GM10248 (cell line): Measurements from ENCODE around the gene USP49.

ENCODE experiments used
- CTCF ChIA-PET: fragments of 300-600 bp; sonication (Branson Sonifier 250); formaldehyde crosslinking; extraction: SDS; loops from one replicate; lab custom pipeline; 2021; ENCODE audit warnings: antibody characterized with exemption; lab: Yijun Ruan, JAX
- POLR2A ChIA-PET: fragments of 350-650 bp; sonication (Branson Sonifier 250); formaldehyde crosslinking; extraction: SDS; loops from one replicate; lab custom pipeline; 2020; ENCODE audit warnings: antibody characterized with exemption; lab: Yijun Ruan, JAX
- DNase-seq: peaks from one replicate; pipeline ENCODE4 v3.0.0; 2012; ENCODE audit errors: extremely low spot score
- TF ChIP-seq, protein P1 (sequence below): IDR thresholded peaks from 2 replicates; pipeline ENCODE4 v1.5.1; 2012; ENCODE audit warnings: mild to moderate bottlenecking, low read depth; ENCODE audit errors: extremely low read depth, missing control alignments, control extremely low read depth

Gene USP49

DNA sequence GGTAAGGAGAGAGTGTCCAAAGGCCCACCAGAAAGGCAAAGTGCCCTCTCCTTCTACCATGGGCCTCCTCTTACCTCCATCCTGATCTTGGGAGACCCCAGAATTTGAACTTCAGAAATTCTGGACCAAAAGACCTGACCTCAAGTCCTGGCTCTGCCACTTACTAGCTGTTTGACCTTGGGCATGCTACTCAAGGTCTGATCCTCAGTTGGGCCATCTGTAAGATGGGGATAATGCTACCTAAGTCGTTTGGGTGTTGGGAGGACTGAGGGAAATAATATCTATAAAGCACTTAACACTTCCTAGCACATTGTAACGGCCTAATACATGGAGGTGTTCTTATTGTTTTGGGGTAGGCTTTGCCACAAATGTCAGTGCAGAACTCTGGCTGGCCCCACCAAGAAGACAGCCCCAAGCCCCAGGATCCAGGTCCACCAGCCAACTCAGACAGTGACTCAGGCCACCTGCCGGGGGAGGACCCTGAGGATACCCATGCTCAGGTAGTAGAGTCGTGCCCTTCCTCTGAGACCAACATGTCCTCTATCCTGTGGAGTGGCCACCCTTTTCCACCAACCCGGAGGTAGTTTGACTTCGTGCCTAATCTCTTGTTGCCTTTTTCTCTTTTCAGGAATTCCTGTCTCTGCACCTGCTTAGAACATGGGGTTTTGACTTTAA lies 111.9 kb downstream of the USP49 start:
- POLR2A ChIA-PET, result no interaction called here
- no peak for DNase-seq
- CTCF ChIA-PET, result interaction anchor here (0.7 to 11.1 kb wide), 6 partner anchors 7 to 415 kb away, joined by 3 to 253 read pairs (median 12); partner anchors contain the start of genes BYSL, MED20 and TAF8

DNA sequence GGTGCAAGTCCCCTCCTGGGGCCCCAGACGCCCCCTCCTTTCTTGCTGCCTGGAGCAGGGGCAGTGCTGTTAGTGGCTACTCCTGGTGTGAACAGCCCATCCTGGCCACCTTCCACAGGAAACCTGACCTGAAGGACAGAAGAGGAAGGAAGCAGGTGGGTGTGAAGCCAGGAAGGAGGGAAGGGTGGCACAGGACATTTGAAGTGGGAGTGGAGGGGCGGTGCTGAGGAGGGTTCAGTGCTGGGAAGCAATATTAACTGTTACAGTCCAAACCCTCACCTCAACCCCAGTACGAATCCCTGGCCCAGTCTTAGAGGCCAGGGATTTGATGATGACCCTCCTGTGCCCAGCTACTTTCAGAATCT lies 113.8 kb downstream of the USP49 start:
- ChIA-PET CTCF (interaction anchor here (0.7 to 11.1 kb wide), 5 partner anchors 23 to 264 kb away, joined by 3 to 253 read pairs (median 3); partner anchors contain the start of genes BYSL, MED20 and TAF8), POLR2A (no interaction called here)
- TF ChIP-seq, protein P1, sequence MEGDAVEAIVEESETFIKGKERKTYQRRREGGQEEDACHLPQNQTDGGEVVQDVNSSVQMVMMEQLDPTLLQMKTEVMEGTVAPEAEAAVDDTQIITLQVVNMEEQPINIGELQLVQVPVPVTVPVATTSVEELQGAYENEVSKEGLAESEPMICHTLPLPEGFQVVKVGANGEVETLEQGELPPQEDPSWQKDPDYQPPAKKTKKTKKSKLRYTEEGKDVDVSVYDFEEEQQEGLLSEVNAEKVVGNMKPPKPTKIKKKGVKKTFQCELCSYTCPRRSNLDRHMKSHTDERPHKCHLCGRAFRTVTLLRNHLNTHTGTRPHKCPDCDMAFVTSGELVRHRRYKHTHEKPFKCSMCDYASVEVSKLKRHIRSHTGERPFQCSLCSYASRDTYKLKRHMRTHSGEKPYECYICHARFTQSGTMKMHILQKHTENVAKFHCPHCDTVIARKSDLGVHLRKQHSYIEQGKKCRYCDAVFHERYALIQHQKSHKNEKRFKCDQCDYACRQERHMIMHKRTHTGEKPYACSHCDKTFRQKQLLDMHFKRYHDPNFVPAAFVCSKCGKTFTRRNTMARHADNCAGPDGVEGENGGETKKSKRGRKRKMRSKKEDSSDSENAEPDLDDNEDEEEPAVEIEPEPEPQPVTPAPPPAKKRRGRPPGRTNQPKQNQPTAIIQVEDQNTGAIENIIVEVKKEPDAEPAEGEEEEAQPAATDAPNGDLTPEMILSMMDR, result no peak
- no peak for DNase-seq

More for the DNA sequence above, 111.9 kb downstream of the USP49 start:
- TF ChIP-seq, protein P1, result no peak

DNA sequence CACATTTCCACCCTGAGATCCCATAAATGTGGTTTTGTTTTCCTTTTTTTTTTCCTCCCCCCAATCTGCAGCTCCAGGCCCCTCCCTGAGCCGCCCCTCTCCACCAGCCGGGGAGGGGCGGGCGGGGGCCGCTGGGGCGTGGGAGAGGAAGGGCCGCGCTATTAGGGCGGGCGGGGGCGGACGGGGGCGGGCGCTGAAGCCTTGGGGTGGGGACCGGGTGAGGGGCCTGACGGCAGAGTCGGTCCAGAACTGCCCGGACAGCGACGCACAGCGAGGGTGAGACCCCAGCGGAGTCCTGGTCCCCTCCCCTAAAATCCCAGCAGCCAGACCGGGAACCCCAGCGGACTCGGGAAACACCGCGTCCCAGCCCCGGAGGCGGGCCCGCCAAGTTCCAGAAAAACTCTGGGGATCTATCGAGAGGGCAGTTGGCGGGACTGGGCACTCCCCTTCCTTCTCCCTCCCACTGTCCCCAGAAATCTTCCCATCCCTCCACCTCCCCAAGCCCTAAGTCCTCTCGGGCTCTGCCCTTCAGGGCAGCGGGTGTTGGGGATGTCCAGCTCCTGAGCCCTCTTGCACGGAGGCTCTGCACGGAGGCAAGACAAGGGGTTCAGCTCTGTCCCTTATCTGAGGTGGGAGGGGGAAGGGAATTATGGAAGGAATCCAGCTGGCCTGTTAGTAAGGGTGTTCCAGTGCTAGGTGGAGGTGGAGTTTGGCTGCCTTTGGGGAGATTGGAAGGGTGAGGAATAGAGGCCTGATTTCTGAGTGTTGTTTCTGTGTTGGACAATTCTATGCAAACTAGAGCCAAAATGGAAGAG lies 114.4 kb downstream of the USP49 start, which contains the start of gene PRICKLE4:
Gene PRICKLE4 (plus strand): TSS at position 232 of the 815 bp plus-strand sequence. CDS start 2,692 bp downstream, outside the sequence.
- POLR2A ChIA-PET, result no interaction called here

DNA sequence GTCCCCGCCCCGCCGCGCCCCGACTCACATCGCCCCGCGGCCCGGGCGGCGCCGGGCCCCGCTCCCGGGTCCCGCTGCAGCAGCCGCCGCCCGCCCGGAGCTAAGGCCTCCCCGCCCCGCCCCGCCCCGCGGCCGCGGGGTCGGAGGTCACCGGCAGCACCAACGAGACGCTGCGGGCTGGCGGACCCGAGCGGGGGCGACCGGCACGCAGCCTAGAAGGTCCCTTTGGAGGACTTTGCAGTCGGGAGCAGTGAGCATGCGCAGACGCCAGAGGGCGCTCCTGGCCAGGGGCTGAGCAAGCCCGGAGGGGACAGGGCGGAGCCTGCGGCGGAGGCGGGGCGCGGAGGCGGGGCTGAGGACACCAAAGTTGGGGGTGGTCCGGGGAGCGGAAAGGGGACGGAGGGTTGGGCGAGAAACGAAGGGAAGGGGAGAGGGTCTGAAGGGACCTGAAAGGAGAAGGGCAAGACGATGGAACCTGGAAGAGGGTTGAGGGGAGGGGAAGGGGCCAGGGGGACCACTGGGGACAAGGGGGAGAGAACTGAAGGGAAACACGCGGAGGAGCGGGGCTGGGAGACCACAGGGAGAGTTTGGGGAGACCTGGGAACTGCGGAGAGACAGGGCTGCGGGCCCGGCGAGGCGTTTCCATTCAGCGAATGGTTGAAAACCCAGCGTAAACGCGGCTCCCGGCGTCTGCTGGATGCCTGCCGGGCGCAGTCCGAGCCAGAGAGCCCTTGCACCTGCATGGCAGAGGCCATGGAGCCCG lies 115.2 kb downstream of the USP49 start, which contains the start of gene FRS3:
Gene FRS3 (minus strand): TSS at position 113 of the 763 bp plus-strand sequence. CDS start 2,913 bp downstream, outside the sequence.
- ChIA-PET CTCF (interaction anchor here (0.7 to 11.1 kb wide), 3 partner anchors 46 to 266 kb away, joined by 3 to 253 read pairs (median 4); partner anchors contain the start of gene TAF8), POLR2A (no interaction called here)
- DNase-seq, result peak; percentile 99
- TF ChIP-seq, protein P1, result peak; percentile 100

More for the DNA sequence above, 114.4 kb downstream of the USP49 start, which contains the start of gene PRICKLE4:
- TF ChIP-seq, protein P1, result no peak
- DNase-seq, result no peak
- CTCF ChIA-PET, result interaction anchor here (1.2 to 11.1 kb wide), 4 partner anchors 23 to 265 kb away, joined by 3 to 253 read pairs (median 8); partner anchors contain the start of gene TAF8

DNA sequence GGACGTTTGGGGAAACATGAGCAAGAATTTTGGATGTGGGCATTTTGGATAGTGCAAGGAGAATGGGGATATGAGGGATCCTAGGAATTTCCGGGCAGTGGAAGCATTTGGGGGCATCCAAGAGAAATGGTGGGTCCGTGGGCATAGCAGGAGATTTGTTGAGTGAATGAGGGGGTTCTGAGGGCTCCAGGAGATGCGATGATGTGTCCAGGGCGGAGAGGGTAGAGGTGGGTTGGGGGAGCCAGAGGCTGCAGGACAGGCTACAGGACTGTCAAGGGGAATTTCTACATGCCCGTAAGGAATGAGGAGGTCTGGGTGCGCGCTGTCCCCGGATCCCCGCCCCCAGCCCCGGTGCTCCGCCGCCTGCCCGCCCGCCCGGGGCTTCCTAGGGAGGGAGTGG lies 115.8 kb downstream of the USP49 start:
- DNase-seq, result no peak
- CTCF ChIA-PET, result interaction anchor here (0.7 to 11.1 kb wide), 3 partner anchors 46 to 266 kb away, joined by 3 to 253 read pairs (median 4); partner anchors contain the start of gene TAF8
- POLR2A ChIA-PET, result no interaction called here
- TF ChIP-seq, protein P1, result no peak
